Nephron progenitor cell (in vitro differentiated cells): Measurements from ENCODE around the gene C12orf50.
"Not testable (repeated sequence)": the region's sequence is repeated elsewhere in the genome, so short reads cannot be mapped to it uniquely, and the experiment has no call there.

Experiments
- DNase-seq: peaks from one replicate; pipeline ENCODE4 v3.0.0; 2021
- H3K27ac Mint-ChIP-seq: 2 replicates; pipeline ENCODE4 v1.8.0; 2021; ENCODE audit warnings: mild to moderate bottlenecking, moderate library complexity, mixed read lengths
- H3K27me3 Mint-ChIP-seq: 2 replicates; pipeline ENCODE4 v1.8.0; 2021; ENCODE audit warnings: mild to moderate bottlenecking, low read depth, mixed read lengths; ENCODE audit not compliant: poor library complexity
- H3K36me3 Mint-ChIP-seq: 2 replicates; pipeline ENCODE4 v1.8.0; 2021; ENCODE audit warnings: low read depth, mixed read lengths
- H3K4me1 Mint-ChIP-seq: 2 replicates; pipeline ENCODE4 v1.8.0; 2021; ENCODE audit warnings: mixed read lengths
- H3K4me3 Mint-ChIP-seq: 2 replicates; pipeline ENCODE4 v1.8.0; 2021; ENCODE audit warnings: mild to moderate bottlenecking, moderate library complexity, mixed read lengths
- H3K9me3 Mint-ChIP-seq: 2 replicates; pipeline ENCODE4 v1.8.0; 2021; ENCODE audit warnings: mild to moderate bottlenecking, moderate library complexity, mixed read lengths
- TF ChIP-seq, protein P1 (sequence below): fragments of 200-600 bp; sonication (generic); IDR thresholded peaks from 2 replicates; pipeline ENCODE4 v1.5.0; 2021; ENCODE audit warnings: antibody characterized with exemption

C12orf50 gene

DNA sequence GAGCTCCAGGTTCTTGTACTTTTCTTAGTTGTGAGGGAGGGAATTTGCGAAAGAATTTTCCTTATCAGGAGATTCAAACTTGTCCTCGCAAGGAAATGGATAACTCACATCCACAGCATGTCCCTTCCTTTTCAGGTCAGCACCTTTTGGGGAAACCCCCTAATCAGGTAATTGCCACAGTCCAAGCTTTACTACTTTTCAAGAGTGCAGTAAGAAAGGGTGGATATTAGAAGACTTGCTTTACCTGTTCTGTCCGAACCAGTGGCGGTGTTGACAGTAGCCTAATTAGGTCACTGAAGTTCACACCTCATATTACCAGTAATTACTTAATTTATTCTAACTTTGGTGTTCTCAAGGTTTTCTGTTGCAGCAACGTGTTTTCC lies 6.7 kb upstream of the C12orf50 start:
- Mint-ChIP-seq H3K4me1 (peaks cover 41% of the 10 kb centered on the region), H3K27ac (no peak overlapping the region)
- DNase-seq = no peak

GRCh38 chr12:88035271-88035906 lies 6.2 kb upstream of the C12orf50 start:
- Mint-ChIP-seq H3K4me1 (peaks cover 41% of the 10 kb centered on the region), H3K27me3 (peaks cover 4% of the 10 kb centered on the region), H3K4me3 (peak overlapping the region; percentile 97), H3K27ac (peak overlapping the region; percentile 96), H3K36me3 (peaks cover 8% of the 10 kb centered on the region), H3K9me3 (peaks cover 12% of the 10 kb centered on the region)
- peak; percentile 89 for DNase-seq
- TF ChIP-seq, protein P1, sequence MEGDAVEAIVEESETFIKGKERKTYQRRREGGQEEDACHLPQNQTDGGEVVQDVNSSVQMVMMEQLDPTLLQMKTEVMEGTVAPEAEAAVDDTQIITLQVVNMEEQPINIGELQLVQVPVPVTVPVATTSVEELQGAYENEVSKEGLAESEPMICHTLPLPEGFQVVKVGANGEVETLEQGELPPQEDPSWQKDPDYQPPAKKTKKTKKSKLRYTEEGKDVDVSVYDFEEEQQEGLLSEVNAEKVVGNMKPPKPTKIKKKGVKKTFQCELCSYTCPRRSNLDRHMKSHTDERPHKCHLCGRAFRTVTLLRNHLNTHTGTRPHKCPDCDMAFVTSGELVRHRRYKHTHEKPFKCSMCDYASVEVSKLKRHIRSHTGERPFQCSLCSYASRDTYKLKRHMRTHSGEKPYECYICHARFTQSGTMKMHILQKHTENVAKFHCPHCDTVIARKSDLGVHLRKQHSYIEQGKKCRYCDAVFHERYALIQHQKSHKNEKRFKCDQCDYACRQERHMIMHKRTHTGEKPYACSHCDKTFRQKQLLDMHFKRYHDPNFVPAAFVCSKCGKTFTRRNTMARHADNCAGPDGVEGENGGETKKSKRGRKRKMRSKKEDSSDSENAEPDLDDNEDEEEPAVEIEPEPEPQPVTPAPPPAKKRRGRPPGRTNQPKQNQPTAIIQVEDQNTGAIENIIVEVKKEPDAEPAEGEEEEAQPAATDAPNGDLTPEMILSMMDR = no peak

More for the DNA sequence above, 6.7 kb upstream of the C12orf50 start:
- peaks cover 12% of the 10 kb centered on the region for H3K9me3 Mint-ChIP-seq
- H3K27me3 Mint-ChIP-seq = peaks cover 3% of the 10 kb centered on the region
- peak overlapping the region; percentile 97 for H3K4me3 Mint-ChIP-seq
- TF ChIP-seq, protein P1 = no peak
- peaks cover 11% of the 10 kb centered on the region for H3K36me3 Mint-ChIP-seq

DNA sequence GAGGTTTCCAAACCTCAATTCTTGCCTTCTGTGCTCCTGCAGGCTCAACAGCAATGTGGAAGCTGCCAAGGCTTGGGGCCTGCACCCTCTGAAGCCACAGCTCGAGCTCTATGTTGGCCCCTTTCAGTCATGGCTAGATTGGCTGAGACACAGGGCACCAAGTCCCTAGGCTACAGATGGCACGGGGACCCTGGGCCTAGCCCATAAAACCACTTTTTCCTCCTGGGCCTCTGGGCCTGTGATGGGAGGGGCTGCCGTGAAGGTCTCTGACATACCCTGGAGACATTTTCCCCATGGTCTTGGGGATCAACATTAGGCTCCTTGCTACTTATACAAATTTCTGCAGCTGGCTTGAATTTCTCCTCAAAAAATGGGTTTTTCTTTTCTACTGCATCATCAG lies 2.0 kb upstream of the C12orf50 start:
- not testable (repeated sequence) for H3K27me3 Mint-ChIP-seq, H3K27ac Mint-ChIP-seq, DNase-seq, H3K36me3 Mint-ChIP-seq, H3K4me1 Mint-ChIP-seq, H3K4me3 Mint-ChIP-seq
- H3K9me3 Mint-ChIP-seq = peaks cover 12% of the 10 kb centered on the region

DNA sequence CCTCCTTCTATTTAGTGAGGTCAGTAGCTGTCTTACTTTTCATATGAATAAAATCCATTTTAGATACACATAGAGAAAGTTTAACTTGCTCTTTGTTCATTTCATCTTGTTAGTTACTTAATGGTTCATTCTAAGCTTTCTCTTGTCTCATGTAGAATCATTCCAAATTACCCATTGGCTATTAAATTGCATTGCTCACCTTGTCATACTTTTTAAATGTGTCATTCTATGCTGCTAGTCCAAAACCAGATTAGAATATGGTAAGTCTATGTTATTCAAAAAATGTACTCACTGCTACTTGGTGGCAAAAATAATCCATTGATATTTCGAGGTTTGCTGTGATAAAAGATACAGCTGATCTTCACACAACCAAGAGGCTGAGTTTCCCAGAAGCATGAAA lies 3.0 kb downstream of the C12orf50 start:
- DNase-seq = no peak
- Mint-ChIP-seq H3K27me3 (peaks cover 2% of the 10 kb centered on the region), H3K9me3 (peaks cover 4% of the 10 kb centered on the region), H3K4me3 (no peak overlapping the region), H3K36me3 (no peaks in the 10 kb centered on the region), H3K4me1 (no peaks in the 10 kb centered on the region), H3K27ac (no peak overlapping the region)
- TF ChIP-seq, protein P1 = no peak

DNA sequence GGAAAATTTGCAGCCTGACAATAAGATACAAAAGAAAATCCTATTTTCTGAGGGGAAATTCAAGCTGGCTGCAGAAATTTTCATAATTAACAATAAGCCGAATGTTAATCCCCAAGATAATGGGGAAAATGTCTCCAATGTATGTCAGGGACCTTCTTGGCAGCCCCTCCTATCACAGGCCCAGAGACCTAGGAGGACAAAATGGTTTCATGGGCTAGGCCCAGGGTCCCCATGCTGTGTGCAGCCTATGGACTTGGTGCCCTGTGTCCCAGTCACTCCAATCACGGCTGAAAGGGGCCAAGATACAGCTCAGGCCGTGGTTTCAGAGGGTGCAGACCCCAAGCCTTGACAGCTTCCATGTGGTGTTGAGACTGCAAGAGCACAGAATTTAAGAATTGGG lies 11.2 kb downstream of the C12orf50 start:
- TF ChIP-seq, protein P1 = no peak
- Mint-ChIP-seq H3K27ac (no peak overlapping the region), H3K9me3 (peaks cover 40% of the 10 kb centered on the region), H3K36me3 (no peaks in the 10 kb centered on the region), H3K4me1 (no peaks in the 10 kb centered on the region), H3K4me3 (no peak overlapping the region), H3K27me3 (no peaks in the 10 kb centered on the region)
- no peak for DNase-seq

DNA sequence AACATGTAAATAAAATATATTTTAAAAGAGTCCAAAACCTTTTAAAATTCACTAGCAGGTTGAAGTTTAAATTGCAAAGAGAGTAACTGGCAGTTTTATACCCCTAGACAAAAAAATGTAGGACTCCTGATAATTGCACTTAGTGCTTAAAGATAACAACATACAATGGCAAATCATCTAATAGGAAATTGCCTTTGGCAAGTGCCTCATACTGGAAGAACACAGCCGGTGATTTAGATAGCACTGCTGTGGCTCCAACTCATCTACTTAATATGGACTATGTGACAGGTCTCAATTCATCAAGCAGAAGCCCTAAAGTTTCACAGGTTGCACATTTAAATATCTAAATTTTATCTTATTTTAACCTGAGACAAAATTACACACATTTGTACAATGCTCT lies 13.4 kb downstream of the C12orf50 start:
- TF ChIP-seq, protein P1 = no peak
- DNase-seq = no peak
- no peaks in the 10 kb centered on the region for H3K4me1 Mint-ChIP-seq

More for the DNA sequence above, 13.4 kb downstream of the C12orf50 start:
- Mint-ChIP-seq H3K27me3 (no peaks in the 10 kb centered on the region), H3K36me3 (no peaks in the 10 kb centered on the region), H3K4me3 (no peak overlapping the region), H3K9me3 (peaks cover 34% of the 10 kb centered on the region), H3K27ac (no peak overlapping the region)
